K562 (cell line): ENCODE data around the gene TMED6. TPM values are rescaled to one million over a fixed set of nuclear protein-coding genes. Genes with fewer than 3 reads are reported as not detected.

Source experiments
- ATAC-seq: fragments of 200-7000 bp; cut with Tn5 transposase; 3 replicates; pipeline ENCODE4 v1.9.1; 2020; ENCODE audit warnings: moderate library complexity
- BruUV-seq: library from RNA; stranded (reverse); fragments of 400-500 nt; replicated peaks from 2 replicates; lab custom pipeline; 2021; lab: Mats Ljungman, UMichigan
- CTCF ChIA-PET: fragments of 300-600 bp; formaldehyde crosslinking; extraction: SDS; loops from one replicate; lab custom pipeline; 2021; ENCODE audit warnings: low intra/inter-chr PET ratio; lab: Yijun Ruan, JAX
- POLR2A ChIA-PET: fragments of 300-600, 350-650 bp; sonication (Branson Sonifier 250); formaldehyde crosslinking; extraction: SDS; loops from one replicate; lab custom pipeline; 2021; ENCODE audit warnings: antibody characterized with exemption, inconsistent platforms; lab: Yijun Ruan, JAX
- DNase-seq, 4 experiments: peaks; one replicate each; pipeline versions ENCODE4 v3.0.0 to v3.0.0-alpha.2; 2011 to 2018; ENCODE audit warnings: low spot score in 3 of 4, mixed read lengths in 3 of 4; ENCODE audit errors: extremely low read depth in 1 of 4
- FAIRE-seq: peaks from 2 replicates; lab custom pipeline; 2011; peaks lifted over from hg19 to GRCh38; lab: Jason Lieb, UNC
- H2AFZ ChIP-seq: 2 replicates; pipeline ENCODE4 v1.6.0; 2011; ENCODE audit warnings: low read depth, low read length, control low read depth, inconsistent platforms
- H3K27ac ChIP-seq: fragments of 200-600 bp; 3 replicates; pipeline ENCODE4 v1.8.0; 2011; ENCODE audit warnings: low read depth, mild to moderate bottlenecking, control low read depth, inconsistent platforms, low read length, moderate library complexity, mixed read lengths; ENCODE audit errors: extremely low read depth
- H3K27me3 ChIP-seq, 2 experiments: fragments of 300-600 bp in 1 of 2; 2 replicates in 1 of 2; 3 replicates in 1 of 2; pipeline versions ENCODE4 v1.6.0 to v1.8.0; 2011; ENCODE audit warnings: inconsistent platforms in 2 of 2, low read length in 2 of 2, mild to moderate bottlenecking in 1 of 2, mixed read lengths in 1 of 2, moderate library complexity in 1 of 2; ENCODE audit not compliant: control insufficient read depth in 2 of 2, insufficient read depth in 2 of 2
- H3K36me3 ChIP-seq: fragments of 300-600 bp; 3 replicates; pipeline ENCODE4 v1.8.0; 2011; ENCODE audit warnings: mild to moderate bottlenecking, low read length, inconsistent platforms; ENCODE audit not compliant: control insufficient read depth, insufficient read depth
- H3K4me1 ChIP-seq, 2 experiments: fragments of 200-600 bp in 1 of 2; replicated peaks in 1 of 2; 2 replicates in 1 of 2; 3 replicates in 1 of 2; pipeline versions ENCODE4 v1.5.1 to v1.8.0; 2011; ENCODE audit warnings: inconsistent platforms in 2 of 2, low read length in 2 of 2, mild to moderate bottlenecking in 1 of 2, mixed read lengths in 1 of 2, moderate library complexity in 1 of 2; ENCODE audit not compliant: control insufficient read depth in 2 of 2, insufficient read depth in 2 of 2
- H3K4me2 ChIP-seq: 2 replicates; pipeline ENCODE4 v1.6.1; 2011; ENCODE audit warnings: low read length, control low read depth, inconsistent platforms, mixed read lengths; ENCODE audit not compliant: insufficient read depth
- H3K4me3 ChIP-seq: fragments of 200-600 bp; sonication (generic), shearing (Covaris generic); 2 replicates; pipeline ENCODE4 v1.5.1; 2016; ENCODE audit warnings: control low read depth, inconsistent platforms
- H3K79me2 ChIP-seq: fragments of 200-600 bp; 3 replicates; pipeline ENCODE4 v1.8.0; 2011; ENCODE audit warnings: low read length, inconsistent platforms; ENCODE audit not compliant: control insufficient read depth, insufficient read depth
- H3K9ac ChIP-seq, 2 experiments: 2 replicates each; pipeline versions ENCODE4 v1.6.0 to v1.6.1; 2011; ENCODE audit warnings: low read depth in 2 of 2, low read length in 2 of 2, control low read depth in 1 of 2, inconsistent platforms in 1 of 2, mild to moderate bottlenecking in 1 of 2, mixed read lengths in 1 of 2; ENCODE audit not compliant: insufficient read depth in 1 of 2
- H3K9me1 ChIP-seq: one replicate; pipeline ENCODE4 v1.6.0; 2011; ENCODE audit warnings: inconsistent platforms, mild to moderate bottlenecking, low read length, moderate library complexity; ENCODE audit not compliant: control insufficient read depth, insufficient read depth
- H3K9me3 ChIP-seq: replicated peaks from 2 replicates; pipeline ENCODE4 v1.5.1; 2011; ENCODE audit warnings: low read depth, low read length, inconsistent platforms; ENCODE audit not compliant: control insufficient read depth, insufficient read depth
- H4K20me1 ChIP-seq: replicated peaks from 2 replicates; pipeline ENCODE4 v1.6.1; 2011; ENCODE audit warnings: low read length, inconsistent platforms, mixed read lengths; ENCODE audit not compliant: control insufficient read depth, insufficient read depth
- CHCHD3 ChIP-seq: fragments of 250-450 bp; sonication (Bioruptor Pico); IDR thresholded peaks from 2 replicates; pipeline ENCODE4 v2.1.2; 2022; ENCODE audit warnings: mild to moderate bottlenecking
- HOMEZ ChIP-seq: fragments of 250-450 bp; sonication (Bioruptor Pico); IDR thresholded peaks from 2 replicates; pipeline ENCODE4 v1.4.0; 2020; ENCODE audit warnings: mild to moderate bottlenecking, moderate library complexity
- MAFG ChIP-seq: fragments of 450-650 bp; conservative IDR thresholded peaks from 2 replicates; pipeline ENCODE4 v1.6.1; 2016; ENCODE audit warnings: missing genetic modification characterization, missing compliant biosample characterization
- POLR2G ChIP-seq: fragments of 200-400 bp; formaldehyde crosslinking; IDR thresholded peaks from 2 replicates; pipeline ENCODE4 v1.6.1; 2017; ENCODE audit warnings: low read depth, mild to moderate bottlenecking, antibody characterized with exemption, low read length, moderate library complexity
- RBM22 ChIP-seq: fragments of 200-400 bp; formaldehyde crosslinking; IDR thresholded peaks from 2 replicates; pipeline ENCODE4 v1.6.1; 2018; ENCODE audit warnings: low read length, low read depth; ENCODE audit not compliant: poor library complexity, severe bottlenecking
- ZNF507 ChIP-seq: conservative IDR thresholded peaks from 2 replicates; pipeline ENCODE4 v1.6.1; 2017; ENCODE audit warnings: missing genetic modification characterization, missing compliant biosample characterization
- WGBS: fragments of 100-300 bp; shearing (Covaris generic); methylation state at CpG from one replicate; pipeline ENCODE4 v1.1.6; 2016; ENCODE audit warnings: low coverage, mixed read lengths; ENCODE audit not compliant: insufficient coverage; ENCODE audit errors: missing lambda C conversion rate; 5-methylcytosine and 5-hydroxymethylcytosine counted together
- in situ Hi-C: fragments of 300-500 bp; cut with MboI; formaldehyde crosslinking; loops from 4 replicates; pipeline ENCODE4 v1.15.0; 2018; ENCODE audit warnings: inconsistent platforms, mixed read lengths
- intact Hi-C: fragments of 100-400 bp; cut with micrococcal nuclease; formaldehyde crosslinking; loops from 2 replicates; pipeline ENCODE4 v1.14.2; 2022
- polyA plus RNA-seq, 8 experiments: library from polyadenylated mRNA; depleted of rRNA in 4 of 8; stranded (reverse) in 5 of 8; unstranded in 3 of 8; fragments of >200 nt; fragmentation: Nextera tagmentation in 2 of 8; fragmentation: Illumina TruSeq in 1 of 8; extraction: Ambion mirVana in 2 of 8; extraction: Trizol in 1 of 8; gene quantifications; 2 replicates each; pipeline versions ENCODE4 v1.2.1 to v1.2.3, GENCODE V29; 2011 to 2014; ENCODE audit warnings: inconsistent platforms in 1 of 8, missing spikeins in 1 of 8
- total RNA-seq, 7 experiments: library from RNA; depleted of rRNA in 6 of 7; stranded (reverse); fragments of >200 nt in 6 of 7; fragmentation: Illumina TruSeq in 2 of 7; extraction: Trizol in 2 of 7; gene quantifications; 2 replicates each; pipeline versions ENCODE4 v1.2.1 to v1.2.3, GENCODE V29; 2011 to 2021; ENCODE audit warnings: low replicate concordance in 1 of 7

The TMED6 gene
- total and polyA plus RNA-seq, 9 of the 15 experiments (the other 6 are each of a cell fraction or from before 2014, with no cell fraction given), result 0.14 to 0.45 (median 0.25) TPM; not detected in 2

- ATAC-seq (no peak), FAIRE-seq (no peak), DNase-seq (no peak)
- no peaks in the 10 kb centered on the region for H3K27me3 ChIP-seq
- H3K9me3 ChIP-seq, result no peaks in the 10 kb centered on the region
- peaks cover 93% of the 10 kb centered on the region for H3K36me3 ChIP-seq
- no peak overlapping the region for H3K4me2 ChIP-seq
- CTCF ChIA-PET, result no interaction called here
- peaks cover 3 to 35% of the 10 kb centered on the region in 2 experiments; a peak in 4 of 5 replicates for H3K4me1 ChIP-seq
- H3K9me1 ChIP-seq, result no peaks in the 10 kb centered on the region
- BruUV-seq, result no TSS peak
- in situ Hi-C loops, result no loop called here
- intact Hi-C loops, result no loop called here
- no peak overlapping the region; a peak in 1 of 4 replicates for H3K9ac ChIP-seq
- no peak for TF ChIP-seq HOMEZ
- peak; percentile 36; the same call in 1 of the 2 replicates for TF ChIP-seq POLR2G
- no peak overlapping the region for H2AFZ ChIP-seq
- POLR2A ChIA-PET, result no interaction called here
- no peak overlapping the region for H3K4me3 ChIP-seq
- H3K79me2 ChIP-seq, result peaks cover 46% of the 10 kb centered on the region
- WGBS, result 96% methylated on average over 20 of the region's 22 CpGs
- peaks cover 21% of the 10 kb centered on the region; the same call in 1 of the 2 replicates for H4K20me1 ChIP-seq
- H3K27ac ChIP-seq, result no peak overlapping the region
These were observed 30.5 kb downstream of the TMED6 start for GRCh38 chr16:69321080-69321479.

- H3K79me2 ChIP-seq, result peaks cover 42% of the 10 kb centered on the region
- intact Hi-C loops, result no loop called here
- DNase-seq (no peak), FAIRE-seq (no peak), ATAC-seq (no peak)
- ChIA-PET CTCF (no interaction called here), POLR2A (no interaction called here)
- H3K4me1 ChIP-seq, result peaks cover 2 to 34% of the 10 kb centered on the region in 2 experiments; a peak in 4 of 5 replicates
- H2AFZ ChIP-seq, result no peak overlapping the region
- H3K9ac ChIP-seq, result no peak overlapping the region; a peak in 1 of 4 replicates
- H3K27me3 ChIP-seq, result no peaks in the 10 kb centered on the region
- no peak overlapping the region for H3K4me2 ChIP-seq
- no peaks in the 10 kb centered on the region for H3K9me3 ChIP-seq
- H3K9me1 ChIP-seq, result no peaks in the 10 kb centered on the region
- in situ Hi-C loops, result no loop called here
- H4K20me1 ChIP-seq, result peaks cover 17% of the 10 kb centered on the region; the same call in 1 of the 2 replicates
- no peak overlapping the region for H3K27ac ChIP-seq
- TF ChIP-seq CHCHD3 (CRISPR knock-in tag), result no peak
- peak; percentile 32 for TF ChIP-seq RBM22
- TF ChIP-seq ZNF507 (tag), result no peak
- no peak for TF ChIP-seq MAFG
- H3K4me3 ChIP-seq, result no peak overlapping the region
- H3K36me3 ChIP-seq, result peaks cover 93% of the 10 kb centered on the region
- 93% methylated on average over 13 of the region's 13 CpGs for WGBS
- BruUV-seq, result no TSS peak
These were observed 30.9 kb downstream of the TMED6 start for GRCh38 chr16:69320740-69321073.
